Activated T-cell treated with anti-CD3 and anti-CD28 coated beads, Interleukin-2, amount 50 U/mL, for 72 hours (primary cell): Measurements from ENCODE around the gene OR7G1. TPM values are rescaled to one million over a fixed set of nuclear protein-coding genes. Genes with fewer than 3 reads are reported as not detected.

Experiments used
- ATAC-seq, 2 donors: fragments of 150-1000 bp; cut with Tn5 transposase; replicated peaks in 1 of 2; 2 replicates each; pipeline ENCODE4 v1.10.0; 2021; ENCODE audit warnings: moderate library complexity in 2 of 2, mild to moderate bottlenecking in 1 of 2
- DNase-seq, 2 donors: peaks; one replicate each; pipeline ENCODE4 v3.0.0; 2021 to 2022; ENCODE audit warnings: mixed read lengths in 1 of 2
- H3K27ac Mint-ChIP-seq: one replicate; pipeline ENCODE4 v1.8.0; 2022; ENCODE audit warnings: mild to moderate bottlenecking, moderate library complexity, mixed read lengths
- H3K27me3 Mint-ChIP-seq: one replicate; pipeline ENCODE4 v1.8.0; 2022; ENCODE audit warnings: low read depth, mixed read lengths
- H3K36me3 Mint-ChIP-seq, 2 donors: one replicate each; pipeline ENCODE4 v1.8.0; 2022; ENCODE audit warnings: mixed read lengths in 2 of 2, mild to moderate bottlenecking in 1 of 2; ENCODE audit not compliant: insufficient read depth in 2 of 2
- H3K4me1 Mint-ChIP-seq: one replicate; pipeline ENCODE4 v1.8.0; 2022; ENCODE audit warnings: low read depth, mixed read lengths
- H3K4me3 Mint-ChIP-seq, 2 donors: one replicate each; pipeline ENCODE4 v1.8.0; 2022; ENCODE audit warnings: mild to moderate bottlenecking in 2 of 2, mixed read lengths in 2 of 2, moderate library complexity in 2 of 2
- H3K9me3 Mint-ChIP-seq, 2 donors: one replicate each; pipeline ENCODE4 v1.8.0; 2022; ENCODE audit warnings: mixed read lengths in 2 of 2
- total RNA-seq, 2 donors: library from RNA; stranded (reverse); gene quantifications; one replicate each; pipeline ENCODE4 v1.2.3, GENCODE V29; 2022

OR7G1 gene
- total RNA-seq, 2 donors from 2014 or later: not detected

GRCh38 chr19:9139609-9140158, 24.1 kb upstream of the OR7G1 start:
- Mint-ChIP-seq H3K4me1 (peaks cover 50% of the 10 kb centered on the region), H3K36me3 (peaks cover 7 to 24% of the 10 kb centered on the region in 2 donors), H3K27ac (peak overlapping the region; percentile 97), H3K9me3 (peaks cover 2 to 5% of the 10 kb centered on the region in 2 donors), H3K4me3 (peak overlapping the region; percentile 97 to 99), H3K27me3 (no peaks in the 10 kb centered on the region)
- ATAC-seq: peak; percentile 8 to 12
- no peak for DNase-seq

- Mint-ChIP-seq H3K9me3 (no peaks in the 10 kb centered on the region), H3K27me3 (peaks cover 7% of the 10 kb centered on the region), H3K27ac (no peak overlapping the region), H3K4me3 (no peak overlapping the region), H3K36me3 (no peaks in the 10 kb centered on the region), H3K4me1 (peaks cover 12% of the 10 kb centered on the region)
- no peak for DNase-seq
- ATAC-seq: no peak
These were observed 16.9 kb upstream of the OR7G1 start for GRCh38 chr19:9132422-9132821.

GRCh38 chr19:9130965-9131364, 15.4 kb upstream of the OR7G1 start:
- DNase-seq (no peak), ATAC-seq (no peak)
- peaks cover 21% of the 10 kb centered on the region for H3K27me3 Mint-ChIP-seq
- H3K4me1 Mint-ChIP-seq: peaks cover 6% of the 10 kb centered on the region
- no peak overlapping the region for H3K27ac Mint-ChIP-seq
- no peak overlapping the region for H3K4me3 Mint-ChIP-seq
- H3K36me3 Mint-ChIP-seq: no peaks in the 10 kb centered on the region
- H3K9me3 Mint-ChIP-seq: no peaks in the 10 kb centered on the region

GRCh38 chr19:9128171-9128570, 12.6 kb upstream of the OR7G1 start:
- H3K4me1 Mint-ChIP-seq: peaks cover 6% of the 10 kb centered on the region
- H3K4me3 Mint-ChIP-seq: no peak overlapping the region
- no peak for ATAC-seq
- H3K9me3 Mint-ChIP-seq: no peaks in the 10 kb centered on the region
- H3K36me3 Mint-ChIP-seq: no peaks in the 10 kb centered on the region
- no peak for DNase-seq
- H3K27me3 Mint-ChIP-seq: peaks cover 22% of the 10 kb centered on the region
- H3K27ac Mint-ChIP-seq: no peak overlapping the region

GRCh38 chr19:9126900-9127405, 11.4 kb upstream of the OR7G1 start, which contains the start of gene OR7G3:
OR7G3 (minus strand) TSS chr19:9126950; CDS start chr19:9126950, 0 bp downstream.
- H3K4me3 Mint-ChIP-seq: no peak within 1 kb of the TSS
- no peak for ATAC-seq
- peaks cover 22% of the 10 kb centered on the region for H3K27me3 Mint-ChIP-seq
- H3K36me3 Mint-ChIP-seq: no peaks in the 10 kb centered on the region
- peaks cover 6% of the 10 kb centered on the region for H3K4me1 Mint-ChIP-seq
- H3K27ac Mint-ChIP-seq: no peak within 1 kb of the TSS
- no peaks in the 10 kb centered on the region for H3K9me3 Mint-ChIP-seq
- no peak for DNase-seq

GRCh38 chr19:9116547-9116946, 984 bp upstream of the OR7G1 start:
- H3K27me3 Mint-ChIP-seq: peaks cover 26% of the 10 kb centered on the region
- no peaks in the 10 kb centered on the region for H3K4me1 Mint-ChIP-seq
- no peak for DNase-seq
- no peak overlapping the region for H3K27ac Mint-ChIP-seq
- no peaks in the 10 kb centered on the region for H3K36me3 Mint-ChIP-seq
- H3K4me3 Mint-ChIP-seq: no peak overlapping the region
- H3K9me3 Mint-ChIP-seq: no peaks in the 10 kb centered on the region
- ATAC-seq: no peak

- Mint-ChIP-seq H3K9me3 (no peaks in the 10 kb centered on the region), H3K4me3 (no peak overlapping the region), H3K27ac (no peak overlapping the region), H3K4me1 (no peaks in the 10 kb centered on the region), H3K27me3 (no peaks in the 10 kb centered on the region), H3K36me3 (no peaks in the 10 kb centered on the region)
- no peak for ATAC-seq
- no peak for DNase-seq
These were observed 5.6 kb downstream of the OR7G1 start for GRCh38 chr19:9109959-9110358.

- peaks cover 7% of the 10 kb centered on the region for H3K27me3 Mint-ChIP-seq
- no peak within 1 kb of the TSS for H3K27ac Mint-ChIP-seq
- no peaks in the 10 kb centered on the region for H3K36me3 Mint-ChIP-seq
- no peak for DNase-seq
- no peaks in the 10 kb centered on the region for H3K4me1 Mint-ChIP-seq
- ATAC-seq: no peak
- H3K4me3 Mint-ChIP-seq: no peak within 1 kb of the TSS
- H3K9me3 Mint-ChIP-seq: no peaks in the 10 kb centered on the region
These were observed 8.2 kb downstream of the OR7G1 start, which contains the start of gene OR7G2 for GRCh38 chr19:9107375-9107774. OR7G2 (minus strand) TSS chr19:9107475; CDS start chr19:9103243, 4,232 bp downstream.

GRCh38 chr19:9086761-9087160, 28.8 kb downstream of the OR7G1 start, which contains the start of gene OR1M1:
OR1M1 (plus strand) TSS chr19:9087061; CDS start chr19:9093245, 6,184 bp downstream.
- H3K27ac Mint-ChIP-seq: no peak within 1 kb of the TSS
- H3K9me3 Mint-ChIP-seq: no peaks in the 10 kb centered on the region
- DNase-seq: no peak
- no peak within 1 kb of the TSS for H3K4me3 Mint-ChIP-seq
- no peaks in the 10 kb centered on the region for H3K4me1 Mint-ChIP-seq
- no peaks in the 10 kb centered on the region for H3K36me3 Mint-ChIP-seq
- peaks cover 20% of the 10 kb centered on the region for H3K27me3 Mint-ChIP-seq
- ATAC-seq: no peak

- DNase-seq: no peak
- Mint-ChIP-seq H3K27me3 (no peaks in the 10 kb centered on the region), H3K4me1 (peaks cover 4% of the 10 kb centered on the region), H3K4me3 (no peak overlapping the region), H3K9me3 (no peaks in the 10 kb centered on the region), H3K27ac (no peak overlapping the region), H3K36me3 (no peaks in the 10 kb centered on the region)
- ATAC-seq: no peak
These were observed 36.9 kb downstream of the OR7G1 start for GRCh38 chr19:9078651-9079050.

GRCh38 chr19:9076901-9077300, 38.7 kb downstream of the OR7G1 start:
- Mint-ChIP-seq H3K27ac (no peak overlapping the region), H3K9me3 (no peaks in the 10 kb centered on the region), H3K36me3 (no peaks in the 10 kb centered on the region), H3K27me3 (no peaks in the 10 kb centered on the region), H3K4me3 (no peak overlapping the region), H3K4me1 (peaks cover 4% of the 10 kb centered on the region)
- ATAC-seq: no peak
- DNase-seq: no peak

- Mint-ChIP-seq H3K4me3 (no peak overlapping the region), H3K27me3 (no peaks in the 10 kb centered on the region), H3K36me3 (no peaks in the 10 kb centered on the region), H3K4me1 (peaks cover 4% of the 10 kb centered on the region), H3K27ac (no peak overlapping the region), H3K9me3 (no peaks in the 10 kb centered on the region)
- no peak for DNase-seq
- no peak for ATAC-seq
These were observed 40.3 kb downstream of the OR7G1 start for GRCh38 chr19:9075064-9075949.

- no peaks in the 10 kb centered on the region for H3K9me3 Mint-ChIP-seq
- H3K4me3 Mint-ChIP-seq: no peak overlapping the region
- DNase-seq: no peak
- H3K4me1 Mint-ChIP-seq: no peaks in the 10 kb centered on the region
- ATAC-seq: no peak
- no peaks in the 10 kb centered on the region for H3K36me3 Mint-ChIP-seq
- H3K27ac Mint-ChIP-seq: no peak overlapping the region
- no peaks in the 10 kb centered on the region for H3K27me3 Mint-ChIP-seq
These were observed 41.8 kb downstream of the OR7G1 start for GRCh38 chr19:9073806-9074205.
